Measurements from ENCODE around the gene ATP10A. TPM values are rescaled to one million over a fixed set of nuclear protein-coding genes. Genes with fewer than 3 reads are reported as not detected.
"Not testable (repeated sequence)": the region's sequence is repeated elsewhere in the genome, so short reads cannot be mapped to it uniquely, and the experiment has no call there.

ATP10A gene
- polyA plus RNA-seq, 1 of the 3 experiments (the other 2 are of a cell fraction): not detected

DNA sequence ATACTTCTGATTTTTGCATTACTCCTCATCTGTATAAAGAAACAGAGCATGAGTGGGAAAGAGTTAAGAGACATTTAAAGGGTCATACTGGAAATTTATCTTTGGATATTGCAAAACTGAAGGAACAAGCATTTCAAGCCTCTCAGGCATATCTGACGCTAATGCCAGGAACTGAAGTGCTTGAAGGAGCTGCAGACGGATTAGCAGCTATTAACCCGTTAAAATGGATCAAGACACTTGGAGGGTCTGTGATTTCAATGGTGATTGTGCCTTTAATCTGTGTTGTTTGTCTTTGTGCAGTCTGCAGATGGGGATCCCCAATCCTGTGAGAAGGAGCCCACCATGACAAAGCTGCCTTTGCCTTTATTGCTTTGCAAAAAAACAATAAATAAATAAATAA is 221.8 kb downstream of the ATP10A start:
- no peaks in the 10 kb centered on the region for H3K9me2 ChIP-seq
- ChIA-PET POLR2A (no interaction called here), CTCF (interaction anchor here (1.1 kb wide), 1 partner anchor 134 kb away, joined by 3 read pairs; no protein-coding TSS in a partner anchor)
- no peaks in the 10 kb centered on the region for H3K9me3 ChIP-seq
- H3F3A ChIP-seq (replicated peaks; ENCODE audit: insufficient read depth): no peaks in the 10 kb centered on the region
- 51% methylated on average over 3 of the region's 3 CpGs for WGBS (ENCODE audit: low lambda C conversion rate)
- H3K27ac ChIP-seq (ENCODE audit: low read depth in 2 of 2, low read length in 1 of 2): no peak overlapping the region
- DNase-seq: no peak
- TF ChIP-seq SMC3 (IDR thresholded peaks at IDR 0.05; ENCODE audit: low read depth, low read length): no peak
- TF ChIP-seq EZH2phosphoT487 (IDR thresholded peaks at IDR 0.05; ENCODE audit: borderline replicate concordance, low read depth): no peak
- no peak for TF ChIP-seq MEF2A (IDR thresholded peaks at IDR 0.05; ENCODE audit: borderline replicate concordance, low read depth)
- TF ChIP-seq USF2 (IDR thresholded peaks at IDR 0.05; ENCODE audit: borderline replicate concordance, low read depth, low read length): no peak
- TF ChIP-seq FOSL2 (IDR thresholded peaks at IDR 0.05; ENCODE audit: borderline replicate concordance, low read depth): no peak
- TF ChIP-seq REST (IDR thresholded peaks at IDR 0.05; ENCODE audit: low read depth, low read length): no peak
- no peak for TF ChIP-seq ZBTB33 (IDR thresholded peaks at IDR 0.05; ENCODE audit: borderline replicate concordance, low read depth)
- TF ChIP-seq TAF1 (IDR thresholded peaks at IDR 0.05; ENCODE audit: borderline replicate concordance, low read depth, low read length): no peak
- TF ChIP-seq RXRA (IDR thresholded peaks at IDR 0.05; ENCODE audit: borderline replicate concordance, low read depth): no peak
- no peaks in the 10 kb centered on the region for H3K36me3 ChIP-seq (replicated peaks in 1 of 2; ENCODE audit: control insufficient read depth in 1 of 2, insufficient read depth in 2 of 2, low read length in 1 of 2)
- no peaks in the 10 kb centered on the region for H3K27me3 ChIP-seq (ENCODE audit: insufficient read depth)
- H3K4me1 ChIP-seq (ENCODE audit: control insufficient read depth in 1 of 2, insufficient read depth in 2 of 2, low read depth in 1 of 2, low read length in 1 of 2): no peaks in the 10 kb centered on the region
- no peaks in the 10 kb centered on the region for H3K79me2 ChIP-seq (ENCODE audit: insufficient read depth)
- H3K4me3 ChIP-seq (ENCODE audit: low read depth in 2 of 2, low read length in 1 of 2): no peak overlapping the region
- no peaks in the 10 kb centered on the region for H4K20me1 ChIP-seq (ENCODE audit: insufficient read depth)
- H3K4me2 ChIP-seq: no peak overlapping the region
- no peak overlapping the region for H2AFZ ChIP-seq (ENCODE audit: low read depth)
- H3K9ac ChIP-seq: no peak overlapping the region

GRCh38 chr15:25640959-25641358 is 222.2 kb downstream of the ATP10A start:
- POLR2A ChIA-PET; H3K9me3 ChIP-seq; H3K4me3 ChIP-seq (ENCODE audit: low read depth in 2 of 2, low read length in 1 of 2); H4K20me1 ChIP-seq (ENCODE audit: insufficient read depth); H3K27ac ChIP-seq (ENCODE audit: low read depth in 2 of 2, low read length in 1 of 2); H3K79me2 ChIP-seq (ENCODE audit: insufficient read depth); H3K4me2 ChIP-seq; H3K4me1 ChIP-seq (ENCODE audit: control insufficient read depth in 1 of 2, insufficient read depth in 2 of 2, low read depth in 1 of 2, low read length in 1 of 2); DNase-seq; H3K9me2 ChIP-seq; H3K27me3 ChIP-seq (ENCODE audit: insufficient read depth); H3F3A ChIP-seq (replicated peaks; ENCODE audit: insufficient read depth); H3K9ac ChIP-seq; H2AFZ ChIP-seq (ENCODE audit: low read depth); H3K36me3 ChIP-seq (replicated peaks in 1 of 2; ENCODE audit: control insufficient read depth in 1 of 2, insufficient read depth in 2 of 2, low read length in 1 of 2): not testable (repeated sequence)
- CTCF ChIA-PET: interaction anchor here (0.7 to 1.1 kb wide), 2 partner anchors 133 to 620 kb away, joined by 3 read pairs; no protein-coding TSS in a partner anchor
- WGBS (ENCODE audit: low lambda C conversion rate): 34% methylated on average over 4 of the region's 4 CpGs
